ENCODE results near the gene PAM. TPM values are rescaled to one million over a fixed set of nuclear protein-coding genes. Genes with fewer than 3 reads are reported as not detected.

The PAM gene
- total and polyA plus RNA-seq, 7 donors: 14.3 to 261 (median 198) TPM

- H3K4me3 ChIP-seq: no peak overlapping the region
- no peak for DNase-seq
- H3K27me3 ChIP-seq: no peaks in the 10 kb centered on the region
- intact Hi-C loops (cut with DNase I): no loop called here
- no peak for TF ChIP-seq EP300 (IDR thresholded peaks at IDR 0.05)
- TF ChIP-seq POLR2A (IDR thresholded peaks at IDR 0.05): no peak
- no peak for TF ChIP-seq CTCF (IDR thresholded peaks at IDR 0.05)
- peaks cover 0 to 70% (median 6%) of the 10 kb centered on the region in 4 donors for H3K36me3 ChIP-seq
- no peaks in the 10 kb centered on the region for H3K4me1 ChIP-seq
- 93 to 98% methylated on average over 1 of the region's 1 CpG for WGBS, 2 donors
- H3K9me3 ChIP-seq: no peaks in the 10 kb centered on the region
- H3K27ac ChIP-seq: no peak overlapping the region
Observed at GRCh38 chr5:103019804-103020203, 264.7 kb downstream of the PAM start.

- no peaks in the 10 kb centered on the region for H3K9me3 ChIP-seq
- DNase-seq: no peak
- H3K4me3 ChIP-seq: no peak overlapping the region
- 63 to 80% methylated on average over 2 of the region's 2 CpGs for WGBS, 2 donors
- no peak overlapping the region for H3K27ac ChIP-seq
- H3K36me3 ChIP-seq: peaks cover 0 to 73% (median 4%) of the 10 kb centered on the region in 4 donors
- intact Hi-C loops (cut with DNase I): no loop called here
- H3K27me3 ChIP-seq: no peaks in the 10 kb centered on the region
- no peaks in the 10 kb centered on the region for H3K4me1 ChIP-seq
- TF ChIP-seq POLR2A (IDR thresholded peaks at IDR 0.05) (no peak), CTCF (IDR thresholded peaks at IDR 0.05) (no peak), EP300 (IDR thresholded peaks at IDR 0.05) (no peak), POLR2AphosphoS5 (IDR thresholded peaks at IDR 0.05) (no peak)
Observed at GRCh38 chr5:103021314-103021713, 266.2 kb downstream of the PAM start.

DNA sequence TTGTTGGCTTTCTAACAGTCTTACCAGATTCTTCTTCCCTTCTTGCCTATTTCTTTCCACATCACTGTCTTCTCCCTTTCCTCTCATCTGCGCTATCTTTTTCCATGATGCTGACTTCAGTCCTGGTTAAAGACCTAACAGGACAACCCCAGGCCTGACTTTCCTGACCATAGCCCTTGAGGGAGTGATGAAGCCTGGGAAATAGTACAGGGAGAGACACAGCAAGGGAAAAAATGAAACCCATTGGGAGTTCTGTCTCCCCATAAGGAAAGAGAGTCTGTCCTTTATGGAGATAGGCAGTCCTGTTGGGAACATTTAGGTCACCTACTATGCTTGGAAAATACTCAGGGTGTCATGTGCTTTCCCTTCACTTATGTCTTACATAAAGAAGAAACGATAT lies 272.2 kb downstream of the PAM start:
- H3K27ac ChIP-seq: no peak overlapping the region
- TF ChIP-seq POLR2A (IDR thresholded peaks at IDR 0.05) (no peak), POLR2AphosphoS5 (IDR thresholded peaks at IDR 0.05) (no peak), CTCF (IDR thresholded peaks at IDR 0.05) (no peak), EP300 (IDR thresholded peaks at IDR 0.05) (no peak)
- DNase-seq: no peak
- no peaks in the 10 kb centered on the region for H3K27me3 ChIP-seq
- H3K4me1 ChIP-seq: no peaks in the 10 kb centered on the region
- H3K36me3 ChIP-seq: peaks cover 7 to 76% (median 12%) of the 10 kb centered on the region in 4 donors
- H3K4me3 ChIP-seq: no peak overlapping the region
- intact Hi-C loops (cut with DNase I): no loop called here
- H3K9me3 ChIP-seq: no peaks in the 10 kb centered on the region
- 74 to 98% methylated on average over 2 of the region's 2 CpGs for WGBS, 2 donors

- Histone ChIP-seq H3K27me3 (no peaks in the 10 kb centered on the region), H3K27ac (no peak overlapping the region), H3K4me3 (no peak overlapping the region), H3K9me3 (no peaks in the 10 kb centered on the region), H3K36me3 (peaks cover 7 to 53% (median 12%) of the 10 kb centered on the region in 4 donors), H3K4me1 (no peaks in the 10 kb centered on the region)
- intact Hi-C loops (cut with DNase I): no loop called here
- TF ChIP-seq CTCF (IDR thresholded peaks at IDR 0.05) (peak in 1 of 4 experiments; percentile 11), POLR2AphosphoS5 (IDR thresholded peaks at IDR 0.05) (no peak)
- DNase-seq: no peak
Observed at GRCh38 chr5:103031607-103032006, 276.5 kb downstream of the PAM start.

GRCh38 chr5:103033696-103034095 lies 278.6 kb downstream of the PAM start:
- intact Hi-C loops (cut with DNase I): no loop called here
- WGBS, 2 donors: 88 to 93% methylated on average over 6 of the region's 6 CpGs
- H3K4me3 ChIP-seq: no peak overlapping the region

More at GRCh38 chr5:103033696-103034095, 278.6 kb downstream of the PAM start:
- TF ChIP-seq POLR2A (IDR thresholded peaks at IDR 0.05): no peak
- TF ChIP-seq POLR2AphosphoS5 (IDR thresholded peaks at IDR 0.05): no peak
- TF ChIP-seq CTCF (IDR thresholded peaks at IDR 0.05): no peak
- no peak for TF ChIP-seq EP300 (IDR thresholded peaks at IDR 0.05)
- no peaks in the 10 kb centered on the region for H3K27me3 ChIP-seq
- H3K4me1 ChIP-seq: no peaks in the 10 kb centered on the region
- no peak for DNase-seq
- no peaks in the 10 kb centered on the region for H3K9me3 ChIP-seq
- no peak overlapping the region for H3K27ac ChIP-seq
- H3K36me3 ChIP-seq: peaks cover 0 to 32% (median 8%) of the 10 kb centered on the region in 4 donors
